Spleen (tissue), 11 donors: Measurements from ENCODE around the gene CD84. TPM values are rescaled to one million over a fixed set of nuclear protein-coding genes. Genes with fewer than 3 reads are reported as not detected.

Source experiments
- DNase-seq: peaks from one replicate; pipeline ENCODE4 v3.0.0-alpha.2; 2020
- H3K27ac ChIP-seq, 8 donors: fragments of 200-600 bp; sonication (generic) in 7 of 8; 1 replicate in 4 of 8; 2 replicates in 4 of 8; pipeline versions ENCODE4 v1.5.0 to v1.8.0; 2016 to 2021; ENCODE audit warnings: inconsistent platforms in 4 of 8, mild to moderate bottlenecking in 4 of 8, moderate library complexity in 1 of 8
- H3K27me3 ChIP-seq, 7 donors: fragments of 200-600 bp; sonication (generic) in 6 of 7; replicated peaks in 1 of 7; 1 replicate in 4 of 7; 2 replicates in 3 of 7; pipeline versions ENCODE4 v1.5.0 to v1.8.0; 2016 to 2021; ENCODE audit warnings: inconsistent platforms in 3 of 7, mild to moderate bottlenecking in 1 of 7
- H3K36me3 ChIP-seq, 6 donors: fragments of 200-600 bp; sonication (generic) in 5 of 6; 1 replicate in 4 of 6; 2 replicates in 2 of 6; pipeline versions ENCODE4 v1.5.0 to v1.8.0; 2016 to 2021; ENCODE audit warnings: inconsistent platforms in 2 of 6
- H3K4me1 ChIP-seq, 6 donors: fragments of 200-600 bp; sonication (generic) in 5 of 6; 1 replicate in 3 of 6; 2 replicates in 3 of 6; pipeline versions ENCODE4 v1.5.0 to v1.8.0; 2016 to 2021; ENCODE audit warnings: inconsistent platforms in 3 of 6
- H3K4me3 ChIP-seq, 8 donors: fragments of 200-600 bp; sonication (generic) in 7 of 8; 1 replicate in 4 of 8; 2 replicates in 4 of 8; pipeline versions ENCODE4 v1.5.0 to v1.8.0; 2016 to 2021; ENCODE audit warnings: inconsistent platforms in 4 of 8, mild to moderate bottlenecking in 4 of 8, moderate library complexity in 2 of 8
- H3K9me3 ChIP-seq, 8 donors: fragments of 200-600 bp; sonication (generic) in 7 of 8; 1 replicate in 4 of 8; 2 replicates in 4 of 8; pipeline versions ENCODE4 v1.5.0 to v1.8.0; 2016 to 2021; ENCODE audit warnings: inconsistent platforms in 4 of 8
- POLR2A ChIP-seq, 3 donors: fragments of 450-650 bp; IDR thresholded peaks; one replicate each; pipeline ENCODE4 v1.5.1; 2017; ENCODE audit warnings: antibody characterized with exemption in 3 of 3, mild to moderate bottlenecking in 1 of 3
- POLR2AphosphoS5 ChIP-seq, 3 donors: sonication (generic); formaldehyde crosslinking; IDR thresholded peaks; one replicate each; pipeline ENCODE4 v1.5.1; 2017; ENCODE audit warnings: antibody characterized with exemption in 3 of 3
- WGBS, 5 donors: extraction: QIAGEN DNeasy Blood & Tissue Kit in 3 of 5; methylation state at CpG; one replicate each; pipeline versions ENCODE4 v1.1.5 to v1.1.7; 2013 to 2018; 5-methylcytosine and 5-hydroxymethylcytosine counted together
- intact Hi-C: fragments of 100-400 bp; cut with DNase I; formaldehyde crosslinking; loops from one replicate; pipeline ENCODE4 v1.15.0; 2023; ENCODE audit warnings: low total_unique reads
- polyA plus RNA-seq, 3 donors: library from polyadenylated mRNA; stranded (reverse); fragments of 200-250 nt; gene quantifications; one replicate each; pipeline ENCODE4 v1.2.1, GENCODE V29; 2013
- total RNA-seq, 7 donors: library from RNA; depleted of rRNA in 3 of 7; stranded (reverse); fragments of >200 nt in 3 of 7; fragmentation: NEBNext Ultra II Directional in 4 of 7; extraction: Animal tissue kit (Norgen Biotek cat#: 25700) in 4 of 7; gene quantifications; one replicate each; pipeline versions ENCODE4 v1.1.0 to v1.2.1, GENCODE V29; 2016 to 2021
- TF ChIP-seq, protein P1 (sequence below), 11 experiments: fragments of 200-600 bp in 7 of 11; fragments of 450-650 bp in 4 of 11; sonication (generic) in 4 of 11; IDR thresholded peaks in 8 of 11; conservative IDR thresholded peaks in 3 of 11; 1 replicate in 7 of 11; 2 replicates in 4 of 11; pipeline versions ENCODE4 v1.4.0 to v1.8.0; 2016 to 2021; ENCODE audit warnings: antibody characterized with exemption in 11 of 11, inconsistent platforms in 4 of 11, mild to moderate bottlenecking in 1 of 11
- donor health status: healthy with polysubstance abuse.
- donor health status: DM: no; HTN: no; CAD: no; lungs with moderate emphysema.
- donor health status: DM: no; HTN: no; CAD: no.
- donor health status: Bipolar disorder and iron deficiency.
- donor health status: healthy.
- donor health status: DM: no; HTN: no; CAD: no.
- donor health status: DM: yes; HTN: yes; CAD: no.

CD84 gene
- total and polyA plus RNA-seq, 10 donors: 4.7 to 76.1 (median 60.0) TPM

DNA sequence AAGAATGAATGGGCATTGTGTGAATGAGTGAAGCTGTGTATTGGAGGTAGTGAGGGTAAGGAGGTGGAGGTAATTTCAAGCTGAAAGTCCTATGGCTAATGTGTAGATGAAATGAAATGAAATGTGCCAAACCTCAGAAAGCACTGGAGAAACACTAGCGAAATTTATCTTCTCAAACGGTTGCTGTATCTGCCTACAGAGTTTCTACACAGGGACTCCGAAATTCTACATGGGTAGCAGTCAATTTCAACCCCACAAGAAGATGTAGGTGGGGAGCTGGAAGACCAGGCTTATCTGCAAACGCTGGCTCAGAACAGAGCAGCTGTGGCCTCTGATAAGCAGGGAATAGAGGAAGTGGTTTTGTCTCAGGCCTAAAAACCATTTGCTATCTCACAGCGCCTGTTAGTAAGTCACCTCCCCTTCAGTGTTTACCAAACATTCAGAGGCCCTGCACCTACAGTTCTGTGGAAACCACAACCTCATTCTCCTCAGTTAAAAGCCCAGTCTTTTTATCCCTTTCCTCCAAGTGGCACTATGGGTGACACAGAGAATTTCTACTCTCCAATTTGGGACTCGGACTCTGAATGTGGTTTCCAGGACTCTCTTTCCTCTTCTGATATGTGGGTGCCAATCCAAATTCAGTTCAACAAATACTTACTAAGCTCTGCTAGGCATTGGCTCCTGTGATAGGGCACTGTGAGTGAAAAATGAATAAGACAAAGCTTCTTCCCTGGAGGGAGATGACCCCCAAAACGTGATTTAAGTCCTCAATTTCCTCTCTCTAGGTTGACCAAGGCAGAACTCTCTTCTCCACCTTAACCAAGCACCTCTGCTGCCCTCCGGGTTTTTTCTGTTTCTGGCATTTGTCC, 39.1 kb downstream of the CD84 start:
- H3K4me1 ChIP-seq: peaks cover 22 to 65% (median 43%) of the 10 kb centered on the region in 6 donors
- intact Hi-C loops: no loop called here
- 9 to 16% (median 13%) methylated on average over 8 of the region's 8 CpGs for WGBS, 5 donors
- peak overlapping the region in 1 of 8 donors; percentile 12 for H3K4me3 ChIP-seq
- DNase-seq: peak; percentile 80
- no peaks in the 10 kb centered on the region for H3K27me3 ChIP-seq
- H3K27ac ChIP-seq: peak overlapping the region; percentile 69 to 92 (median 82)
- H3K36me3 ChIP-seq: no peaks in the 10 kb centered on the region
- H3K9me3 ChIP-seq: peaks cover 0 to 19% (median 12%) of the 10 kb centered on the region in 8 donors
- TF ChIP-seq, protein P1, sequence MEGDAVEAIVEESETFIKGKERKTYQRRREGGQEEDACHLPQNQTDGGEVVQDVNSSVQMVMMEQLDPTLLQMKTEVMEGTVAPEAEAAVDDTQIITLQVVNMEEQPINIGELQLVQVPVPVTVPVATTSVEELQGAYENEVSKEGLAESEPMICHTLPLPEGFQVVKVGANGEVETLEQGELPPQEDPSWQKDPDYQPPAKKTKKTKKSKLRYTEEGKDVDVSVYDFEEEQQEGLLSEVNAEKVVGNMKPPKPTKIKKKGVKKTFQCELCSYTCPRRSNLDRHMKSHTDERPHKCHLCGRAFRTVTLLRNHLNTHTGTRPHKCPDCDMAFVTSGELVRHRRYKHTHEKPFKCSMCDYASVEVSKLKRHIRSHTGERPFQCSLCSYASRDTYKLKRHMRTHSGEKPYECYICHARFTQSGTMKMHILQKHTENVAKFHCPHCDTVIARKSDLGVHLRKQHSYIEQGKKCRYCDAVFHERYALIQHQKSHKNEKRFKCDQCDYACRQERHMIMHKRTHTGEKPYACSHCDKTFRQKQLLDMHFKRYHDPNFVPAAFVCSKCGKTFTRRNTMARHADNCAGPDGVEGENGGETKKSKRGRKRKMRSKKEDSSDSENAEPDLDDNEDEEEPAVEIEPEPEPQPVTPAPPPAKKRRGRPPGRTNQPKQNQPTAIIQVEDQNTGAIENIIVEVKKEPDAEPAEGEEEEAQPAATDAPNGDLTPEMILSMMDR (IDR thresholded peaks at IDR 0.05 in 8 of 11, conservative IDR thresholded peaks at IDR 0.05 in 3 of 11): no peak
- TF ChIP-seq POLR2A (IDR thresholded peaks at IDR 0.05) (no peak), POLR2AphosphoS5 (IDR thresholded peaks at IDR 0.05) (peak in 1 of 3 donors; percentile 83)

- Histone ChIP-seq H3K4me1 (peaks cover 22 to 59% (median 37%) of the 10 kb centered on the region in 6 donors), H3K4me3 (no peak overlapping the region), H3K9me3 (peaks cover 0 to 25% (median 17%) of the 10 kb centered on the region in 8 donors), H3K27ac (peak overlapping the region in 7 of 8 donors; percentile 78 to 92 (median 83)), H3K27me3 (no peaks in the 10 kb centered on the region), H3K36me3 (no peaks in the 10 kb centered on the region)
- no peak for TF ChIP-seq POLR2A (IDR thresholded peaks at IDR 0.05)
- 73 to 81% (median 75%) methylated on average over 6 of the region's 6 CpGs for WGBS, 5 donors
- intact Hi-C loops: no loop called here
- DNase-seq: no peak
Observed at GRCh38 chr1:160539684-160539989, 39.7 kb downstream of the CD84 start.

DNA sequence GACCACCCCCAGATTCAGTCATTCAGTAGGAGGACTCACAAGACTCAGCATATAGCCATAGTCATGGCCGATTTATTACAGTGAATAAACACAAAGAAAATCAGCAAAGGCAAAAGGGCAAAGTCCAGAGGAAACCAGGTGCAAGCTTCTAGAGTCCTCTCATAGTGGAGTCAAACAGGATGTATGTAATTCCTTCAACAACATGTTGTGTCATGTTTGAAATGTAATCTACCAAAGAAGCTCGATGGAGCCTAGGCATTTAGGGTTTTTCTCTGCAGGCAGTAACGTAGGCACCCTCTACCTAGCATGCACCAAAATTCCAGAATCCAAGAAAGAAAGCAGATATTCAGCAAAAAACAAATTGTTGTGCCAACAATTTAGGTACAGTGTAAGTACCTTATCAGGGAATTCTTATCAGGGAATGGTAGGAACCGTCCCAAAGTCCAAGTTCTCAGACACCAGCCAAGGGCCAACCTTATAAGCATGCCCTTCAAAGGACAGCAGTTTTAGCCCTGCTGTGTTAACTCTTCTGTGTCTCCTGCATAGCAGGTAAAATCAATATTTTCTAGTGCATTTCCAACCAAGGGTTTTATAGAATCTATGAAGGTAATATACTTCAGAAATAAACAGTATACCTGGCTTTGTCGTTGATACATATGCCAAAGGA, 40.2 kb downstream of the CD84 start:
- intact Hi-C loops: no loop called here
- no peaks in the 10 kb centered on the region for H3K27me3 ChIP-seq
- peaks cover 0 to 30% (median 23%) of the 10 kb centered on the region in 8 donors for H3K9me3 ChIP-seq
- H3K4me3 ChIP-seq: no peak overlapping the region
- 72 to 78% (median 76%) methylated on average over 5 of the region's 5 CpGs for WGBS, 5 donors
- no peak for TF ChIP-seq POLR2A (IDR thresholded peaks at IDR 0.05)
- TF ChIP-seq, protein P1 (IDR thresholded peaks at IDR 0.05 in 8 of 11, conservative IDR thresholded peaks at IDR 0.05 in 3 of 11): no peak
- no peak for TF ChIP-seq POLR2AphosphoS5 (IDR thresholded peaks at IDR 0.05)
- no peaks in the 10 kb centered on the region for H3K36me3 ChIP-seq
- H3K4me1 ChIP-seq: peaks cover 22 to 54% (median 33%) of the 10 kb centered on the region in 6 donors
- H3K27ac ChIP-seq: peak overlapping the region in 7 of 8 donors; percentile 36 to 92 (median 83)
- DNase-seq: no peak

DNA sequence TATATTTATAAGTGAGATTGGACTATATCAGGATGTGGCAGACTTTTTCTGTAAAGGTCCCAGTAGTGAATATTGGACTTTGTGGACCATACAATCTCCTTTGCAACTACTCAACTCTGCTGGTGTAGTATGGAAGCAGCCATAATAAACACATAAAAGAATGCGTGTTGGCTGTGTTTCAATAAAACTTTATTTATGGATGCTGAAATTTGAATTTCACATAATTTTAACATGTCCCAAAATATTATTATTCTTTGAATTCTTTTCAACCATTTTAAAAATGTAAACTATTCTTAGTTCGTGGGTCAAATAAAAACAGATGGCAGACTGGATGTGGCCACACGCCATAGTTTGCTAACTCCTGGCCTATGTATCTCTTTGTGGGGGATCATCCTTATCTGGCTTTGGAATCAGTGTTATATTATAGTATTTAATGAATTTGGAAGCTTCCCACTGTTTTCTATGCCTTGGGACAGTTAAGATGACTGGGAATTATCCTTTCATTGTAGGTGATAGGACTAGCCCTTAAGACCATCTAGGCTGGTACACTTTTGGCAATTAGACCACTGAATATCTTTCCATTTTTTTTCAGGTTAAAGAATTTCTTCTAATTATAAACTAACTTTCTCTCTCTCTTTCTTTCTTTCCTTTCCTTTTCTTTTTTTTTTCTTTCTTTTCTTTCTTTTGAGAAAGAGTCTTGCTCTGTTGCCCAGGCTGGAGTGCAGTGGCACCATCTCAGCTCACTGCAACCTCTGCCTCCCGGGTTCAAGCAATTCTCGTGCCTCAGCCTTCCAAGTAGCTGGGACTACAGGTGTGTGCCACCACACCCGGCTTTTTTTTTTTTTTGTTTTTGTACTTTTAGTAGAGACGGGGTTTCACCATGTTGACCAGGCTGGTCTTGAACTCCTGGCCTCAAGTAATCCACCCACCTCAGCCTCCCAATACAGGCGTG, 41.3 kb downstream of the CD84 start:
- H3K27ac ChIP-seq: peak overlapping the region in 1 of 8 donors; percentile 92
- intact Hi-C loops: no loop called here

More for the DNA sequence above, 41.3 kb downstream of the CD84 start:
- Histone ChIP-seq H3K36me3 (no peaks in the 10 kb centered on the region), H3K27me3 (no peaks in the 10 kb centered on the region), H3K4me1 (peaks cover 22 to 42% (median 31%) of the 10 kb centered on the region in 6 donors), H3K4me3 (no peak overlapping the region), H3K9me3 (peaks cover 0 to 42% (median 32%) of the 10 kb centered on the region in 8 donors)
- DNase-seq: no peak
- TF ChIP-seq POLR2A (IDR thresholded peaks at IDR 0.05) (no peak), POLR2AphosphoS5 (IDR thresholded peaks at IDR 0.05) (no peak)
- TF ChIP-seq, protein P1 (IDR thresholded peaks at IDR 0.05 in 8 of 11, conservative IDR thresholded peaks at IDR 0.05 in 3 of 11): no peak
- WGBS, 5 donors: 90 to 98% (median 96%) methylated on average over 8 of the region's 8 CpGs
